GM19452 (cell line): Measurements from ENCODE around the gene ALK.

ENCODE experiments used
- ATAC-seq: cut with Tn5 transposase; IDR thresholded peaks from one replicate; pipeline ENCODE4 v1.9.1; 2021; ENCODE audit not compliant: unreplicated experiment

ALK gene

DNA sequence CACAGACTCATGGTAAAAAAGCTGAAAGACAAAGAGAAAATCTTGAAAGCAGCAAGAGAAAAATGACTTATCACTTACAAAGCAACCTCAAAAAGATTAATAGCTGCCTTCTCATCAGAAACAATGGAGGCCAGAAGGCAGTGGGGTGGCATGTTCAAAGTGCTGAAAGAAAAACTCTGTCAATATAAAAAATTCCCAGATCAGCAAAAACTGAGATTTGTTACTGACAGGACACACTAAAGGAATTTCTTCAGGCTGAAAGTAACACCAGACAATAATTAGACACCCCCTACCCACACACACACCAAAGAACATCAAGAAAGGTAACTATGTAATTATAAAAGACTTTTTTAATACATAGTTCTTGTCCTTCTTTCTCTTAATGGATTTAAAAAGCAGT is 495.0 kb downstream of the ALK start:
- no peak for ATAC-seq

DNA sequence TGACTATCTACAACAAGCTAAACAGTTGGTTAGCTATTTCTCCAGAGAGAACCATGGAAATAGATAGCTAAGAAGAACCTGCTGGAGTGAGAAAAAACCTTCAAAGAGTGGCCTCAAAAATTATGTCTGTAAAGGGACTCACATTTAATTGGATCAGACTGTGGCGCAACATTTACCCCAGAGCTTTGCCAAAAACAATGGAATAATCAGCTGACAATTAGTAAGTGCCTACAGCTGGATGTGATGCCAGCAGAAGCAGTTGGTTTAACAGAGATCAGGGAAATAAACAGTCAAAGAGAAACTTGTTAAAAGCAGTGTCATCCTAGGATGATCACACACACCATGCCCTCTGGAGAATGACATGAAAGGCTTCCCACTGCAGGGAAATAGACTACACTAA is 495.5 kb downstream of the ALK start:
- ATAC-seq, result no peak

DNA sequence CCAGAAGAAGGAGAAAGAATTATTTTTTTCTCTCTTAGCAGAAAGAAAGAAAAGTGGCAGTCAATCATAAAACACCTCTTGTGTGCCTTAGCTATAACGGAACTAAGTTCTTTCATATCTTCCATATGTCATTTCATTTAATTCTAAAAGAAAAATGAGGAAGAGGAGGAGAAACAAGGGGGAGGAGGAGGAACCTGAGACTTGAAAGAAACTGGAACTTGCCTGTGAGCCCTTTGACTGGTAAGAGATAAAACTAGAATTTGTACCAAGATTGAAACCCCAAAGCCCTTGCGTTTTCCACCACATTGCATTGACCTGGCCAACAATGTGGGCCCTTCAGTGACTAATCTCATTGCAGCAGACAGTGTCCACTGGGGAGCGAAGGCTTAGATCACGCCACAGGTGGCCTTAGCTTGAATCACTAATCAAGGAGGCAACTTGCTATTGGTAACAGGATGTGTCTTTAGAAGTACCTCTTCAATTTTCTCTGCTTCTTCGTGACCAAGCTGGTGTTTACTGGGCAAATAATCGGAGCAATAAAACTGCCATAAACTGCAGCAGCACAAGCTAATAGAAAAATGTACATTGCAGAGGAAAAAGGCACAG is 498.2 kb downstream of the ALK start:
- no peak for ATAC-seq

DNA sequence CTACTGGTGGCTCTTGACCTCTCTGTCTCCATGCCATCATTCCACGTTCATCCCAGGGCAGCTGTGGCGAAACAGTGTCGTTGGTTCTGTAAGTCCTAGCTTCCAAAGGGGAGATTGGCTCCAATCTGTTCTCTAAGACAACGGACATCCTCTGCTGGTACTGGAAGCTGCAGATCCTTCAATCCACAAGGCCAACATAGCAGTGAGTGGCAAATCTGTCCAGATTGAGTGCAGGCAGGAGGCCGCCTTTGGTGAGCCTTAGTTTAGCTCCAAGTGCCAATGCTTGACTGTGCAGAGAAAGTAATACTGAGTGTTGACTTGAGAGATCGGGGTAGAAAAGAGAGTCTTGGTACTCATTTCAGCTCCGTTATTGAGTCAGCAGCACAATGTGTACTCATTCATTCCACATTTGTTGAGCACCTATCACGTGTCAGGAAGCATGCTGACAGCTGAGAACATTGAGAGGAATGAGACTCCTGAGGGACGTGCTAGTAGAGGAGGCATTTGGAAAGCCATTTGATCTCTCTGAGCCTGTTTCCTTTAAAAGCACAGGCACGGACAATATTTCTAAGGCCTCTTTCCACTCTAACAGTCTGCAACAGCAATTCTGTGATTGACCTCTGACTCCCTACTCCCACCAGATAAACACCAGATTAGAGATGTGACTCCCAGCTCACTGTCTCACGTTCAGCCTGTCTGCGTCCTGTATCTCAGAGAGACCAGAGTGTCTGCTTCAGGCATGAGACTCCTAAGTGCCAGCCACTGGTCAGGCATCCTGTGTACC is 500.2 kb downstream of the ALK start:
- no peak for ATAC-seq

DNA sequence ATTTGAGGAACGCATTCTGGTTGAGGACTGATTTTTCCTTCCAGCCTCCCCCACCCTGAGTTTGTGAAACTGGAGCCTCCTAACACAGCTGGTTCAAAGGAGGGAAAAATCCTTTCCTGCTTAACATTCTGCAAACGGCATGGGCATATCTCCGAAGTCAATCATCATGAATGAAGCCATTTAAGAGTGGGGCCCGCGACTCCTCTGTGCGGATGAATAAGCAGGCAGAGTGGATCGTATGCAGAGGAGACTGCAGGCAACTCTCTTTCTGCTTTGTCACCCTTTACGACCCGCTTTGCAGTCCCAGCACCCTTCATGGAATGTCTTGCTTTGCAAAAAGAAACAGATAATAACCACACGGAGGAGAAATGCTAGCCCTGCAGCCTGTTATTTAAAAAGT is 500.9 kb downstream of the ALK start:
- no peak for ATAC-seq

DNA sequence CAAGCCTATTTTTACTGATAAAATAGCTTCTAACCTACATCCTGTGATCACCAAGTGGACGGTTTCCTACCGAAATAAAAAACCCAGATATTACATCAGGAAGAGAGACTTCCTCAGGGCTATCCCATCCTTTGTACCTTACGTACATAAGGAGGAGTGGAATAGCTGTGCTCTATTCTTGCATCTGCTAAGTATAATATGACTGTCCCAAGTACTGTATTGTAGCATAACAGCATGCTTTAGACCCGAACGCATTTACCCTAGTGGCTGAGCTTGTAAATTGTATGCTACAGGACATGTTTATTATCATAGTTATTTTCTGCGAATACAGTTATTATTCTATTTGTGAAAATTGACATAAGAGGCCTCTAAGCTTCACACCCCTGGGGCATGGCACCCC is 503.8 kb downstream of the ALK start:
- no peak for ATAC-seq

DNA sequence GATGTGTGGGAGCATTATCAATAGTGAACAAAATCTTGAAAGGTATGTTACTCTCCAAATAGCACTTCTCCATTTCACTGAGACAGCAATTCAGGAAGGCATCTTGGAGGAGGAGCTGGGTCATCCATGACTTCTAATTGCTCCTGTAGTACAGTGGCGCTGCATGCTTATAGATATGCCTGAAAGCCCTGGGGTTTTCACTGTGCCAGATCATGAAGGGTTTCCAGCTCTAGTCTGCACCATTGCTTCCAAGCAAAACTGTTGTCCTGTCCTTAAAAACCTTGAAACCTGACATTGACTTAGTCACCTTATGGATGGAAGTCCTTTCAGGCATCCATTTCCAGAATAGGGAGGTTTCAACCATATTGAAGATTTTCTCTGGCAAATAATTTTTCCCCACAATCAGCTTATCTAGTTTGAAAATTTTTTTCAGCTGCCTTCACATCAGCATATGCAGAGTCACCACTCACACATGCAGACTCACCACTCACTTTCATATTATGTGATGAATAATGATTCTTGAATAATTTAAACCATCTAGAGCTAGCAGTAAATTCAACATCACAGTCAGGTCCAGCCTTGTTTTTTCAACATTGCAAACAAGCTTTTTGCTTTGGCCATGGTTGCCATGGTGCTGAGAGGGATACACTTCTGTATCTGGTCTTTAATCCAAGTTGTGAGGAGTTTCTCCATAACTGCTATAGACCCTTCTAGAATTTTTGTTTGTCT is 509.0 kb downstream of the ALK start:
- ATAC-seq, result no peak

DNA sequence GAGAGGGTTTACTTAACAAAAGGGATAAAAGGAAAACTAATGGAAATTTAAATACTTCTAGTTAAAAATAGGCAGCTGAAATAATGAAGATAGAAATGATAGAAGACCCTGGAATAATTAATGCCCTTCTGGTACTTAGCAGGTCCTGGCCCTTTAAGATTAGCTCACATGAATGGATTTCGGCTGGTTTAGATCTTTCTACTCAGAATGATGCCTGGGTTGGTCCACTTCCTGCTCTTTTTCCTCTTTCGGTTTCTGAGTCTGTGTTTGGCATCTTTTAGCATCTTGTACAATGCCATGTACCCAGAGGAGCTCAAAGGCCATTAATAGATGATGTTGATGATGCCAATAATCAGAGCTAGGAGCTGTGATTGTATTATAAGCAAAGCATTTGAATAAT is 515.7 kb downstream of the ALK start:
- ATAC-seq, result no peak

DNA sequence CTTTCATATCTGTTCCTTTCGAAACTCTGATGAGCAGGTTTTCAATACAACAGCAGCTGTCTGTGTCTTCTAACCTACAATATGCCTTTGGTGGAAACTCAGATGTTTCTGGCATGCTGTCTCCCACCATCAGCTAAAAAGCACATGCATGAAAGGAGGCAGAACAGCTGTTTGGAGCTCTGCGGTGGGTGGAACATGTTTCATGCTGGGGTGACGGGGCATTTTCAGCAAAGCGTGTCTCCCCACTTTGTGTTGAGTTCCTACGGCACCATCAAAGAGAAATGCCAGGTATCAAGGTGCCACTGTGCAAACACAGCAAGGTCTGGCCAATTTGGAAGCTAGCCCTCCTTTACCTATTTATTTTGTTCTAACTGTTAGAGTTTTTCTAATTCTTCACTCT is 516.1 kb downstream of the ALK start:
- no peak for ATAC-seq

DNA sequence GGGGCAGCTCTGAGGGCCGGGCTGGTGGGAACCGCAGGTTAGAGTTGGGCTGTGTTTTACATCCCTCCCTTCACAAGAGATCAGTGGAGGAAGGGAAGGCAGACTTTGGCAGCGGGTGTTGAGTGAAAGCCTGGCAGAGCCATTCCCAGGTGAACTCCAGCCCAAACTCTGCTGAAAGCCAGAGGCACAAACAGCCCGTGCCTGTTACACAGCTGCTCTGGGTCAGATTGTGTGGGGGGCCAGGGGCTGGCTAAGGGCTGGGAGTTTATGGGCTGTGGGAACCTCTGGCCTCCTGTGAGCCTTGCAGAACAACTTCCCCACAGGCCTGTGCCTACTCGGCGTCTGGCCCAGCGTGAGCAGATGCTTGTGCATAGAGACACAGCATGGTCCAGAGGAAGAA is 519.4 kb downstream of the ALK start:
- no peak for ATAC-seq

DNA sequence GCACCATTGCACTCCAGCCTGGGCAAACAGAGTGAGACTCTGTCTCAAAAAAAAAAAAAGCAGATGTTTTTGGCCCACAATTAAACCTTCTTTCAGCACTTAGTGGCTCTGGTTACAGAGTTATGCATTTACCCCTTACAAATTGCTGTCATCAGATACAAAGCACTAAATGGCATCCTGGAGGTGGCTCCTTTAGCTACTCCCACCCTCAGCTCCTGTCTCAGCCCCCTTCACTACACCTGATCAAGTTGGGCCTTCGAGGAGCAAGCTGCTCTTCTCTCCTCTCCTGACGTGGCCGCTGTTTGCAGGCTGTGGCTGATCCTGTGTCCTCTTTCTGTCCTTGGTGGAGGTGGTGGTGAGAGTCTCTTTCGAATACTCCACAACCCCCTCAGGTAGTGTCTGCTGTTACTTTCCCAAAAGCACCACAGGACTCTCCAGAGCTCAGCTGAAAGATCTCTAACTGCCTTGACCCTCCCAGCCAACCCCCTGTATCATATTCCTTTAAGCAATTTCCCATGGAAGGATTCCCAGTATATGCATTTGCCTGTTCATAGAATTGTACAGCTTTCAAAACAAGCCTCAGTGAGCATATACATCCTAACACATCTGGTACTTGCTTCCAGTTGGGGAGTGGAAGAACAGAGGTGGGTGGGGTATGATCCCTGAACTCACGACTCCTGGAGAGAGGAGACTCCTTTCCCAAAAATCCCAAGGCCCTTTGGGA is 520.3 kb downstream of the ALK start:
- ATAC-seq, result no peak

DNA sequence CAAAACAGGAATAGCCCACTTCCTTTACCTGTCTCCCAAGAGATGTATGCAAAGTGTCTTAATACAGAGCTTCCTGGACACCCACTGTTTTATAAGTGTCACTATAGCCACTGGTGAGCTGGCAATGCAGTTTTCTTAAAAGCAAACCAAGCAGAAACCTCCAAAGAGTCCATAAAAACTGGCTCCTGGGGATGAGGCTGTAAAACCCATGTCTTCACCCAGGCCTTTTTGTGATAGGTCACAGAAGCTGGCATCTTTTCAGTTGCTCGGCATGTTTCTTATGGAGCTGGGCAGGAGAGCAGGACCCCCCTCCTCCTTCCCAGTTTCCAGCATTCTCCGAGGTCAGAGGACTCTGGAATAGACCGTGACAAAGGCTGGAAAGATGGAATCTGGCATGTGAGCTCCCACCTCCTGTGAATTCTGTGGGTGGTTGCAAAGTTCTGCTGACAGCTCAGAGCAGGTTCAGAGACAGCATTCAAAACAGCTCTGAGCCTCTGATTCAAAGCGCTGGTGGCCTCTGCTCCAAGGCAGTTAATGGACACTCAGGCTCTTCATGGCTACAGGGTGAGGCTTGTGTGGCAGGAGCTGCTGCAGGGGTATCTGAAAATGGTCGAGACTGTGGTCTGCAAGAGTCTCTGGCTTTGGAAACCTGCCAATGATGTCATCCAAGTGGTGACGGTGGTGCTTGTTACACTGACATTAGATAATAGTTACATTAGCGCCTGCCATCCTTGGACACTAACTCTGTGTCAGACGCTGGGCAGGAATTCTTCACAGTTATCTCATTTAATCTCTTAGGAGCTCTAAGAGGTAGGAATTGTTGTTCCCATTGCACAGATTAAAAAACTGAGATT is 522.8 kb downstream of the ALK start:
- no peak for ATAC-seq

DNA sequence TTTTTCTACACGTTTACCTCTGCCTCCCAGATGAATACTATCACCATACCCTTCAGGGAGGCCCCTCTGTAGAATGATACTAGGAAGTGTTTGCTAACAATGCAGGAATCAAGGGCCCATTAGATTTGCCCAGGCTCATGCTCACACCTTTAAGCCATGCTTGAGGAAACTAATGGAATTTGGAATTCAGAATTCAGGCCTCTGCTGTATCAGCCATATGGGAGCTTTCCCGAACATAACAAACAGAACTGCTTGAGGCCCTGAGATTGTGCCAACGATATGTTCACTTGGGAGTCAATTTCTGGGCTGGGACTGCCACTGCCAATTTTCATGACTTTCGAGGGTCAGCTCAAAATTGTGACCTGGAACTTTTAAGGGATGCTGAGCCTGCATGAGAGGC is 523.7 kb downstream of the ALK start:
- ATAC-seq, result no peak

DNA sequence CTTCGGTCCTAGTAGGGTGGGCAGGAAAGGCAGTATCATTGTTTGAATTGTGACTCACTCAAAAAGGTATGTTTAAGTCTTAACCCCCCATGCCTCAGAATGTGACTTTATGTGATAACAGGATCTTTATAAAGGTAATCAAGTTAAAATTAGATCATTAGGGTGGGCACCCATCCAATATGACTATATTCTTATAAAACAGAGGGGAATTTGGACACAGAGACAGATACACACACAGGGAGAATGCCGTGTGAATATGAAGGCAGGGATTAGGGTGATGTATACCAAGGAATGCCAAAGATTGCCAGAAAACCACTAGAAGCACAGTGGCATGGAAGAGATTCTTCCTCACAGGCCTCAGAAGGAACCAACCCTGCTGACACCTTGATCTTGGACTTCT is 524.3 kb downstream of the ALK start:
- ATAC-seq, result no peak

DNA sequence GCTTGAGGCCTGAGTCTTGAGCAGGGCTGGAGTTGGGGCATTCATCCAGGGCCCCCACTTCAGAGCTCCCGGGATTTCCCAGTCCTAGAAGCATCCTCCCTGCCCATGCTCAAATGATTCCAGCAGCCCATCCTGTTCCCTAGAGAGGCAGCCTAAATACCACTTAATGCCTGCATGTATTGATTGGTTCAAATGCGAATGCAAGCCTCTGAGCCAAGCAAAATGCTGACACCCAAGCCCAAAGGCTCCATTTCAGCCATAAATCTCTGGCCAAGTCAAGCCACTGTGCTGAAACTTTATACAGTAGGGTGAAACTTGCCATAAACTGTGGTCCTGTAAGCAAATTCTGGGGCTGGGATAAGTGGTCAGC is 526.4 kb downstream of the ALK start:
- ATAC-seq, result no peak

DNA sequence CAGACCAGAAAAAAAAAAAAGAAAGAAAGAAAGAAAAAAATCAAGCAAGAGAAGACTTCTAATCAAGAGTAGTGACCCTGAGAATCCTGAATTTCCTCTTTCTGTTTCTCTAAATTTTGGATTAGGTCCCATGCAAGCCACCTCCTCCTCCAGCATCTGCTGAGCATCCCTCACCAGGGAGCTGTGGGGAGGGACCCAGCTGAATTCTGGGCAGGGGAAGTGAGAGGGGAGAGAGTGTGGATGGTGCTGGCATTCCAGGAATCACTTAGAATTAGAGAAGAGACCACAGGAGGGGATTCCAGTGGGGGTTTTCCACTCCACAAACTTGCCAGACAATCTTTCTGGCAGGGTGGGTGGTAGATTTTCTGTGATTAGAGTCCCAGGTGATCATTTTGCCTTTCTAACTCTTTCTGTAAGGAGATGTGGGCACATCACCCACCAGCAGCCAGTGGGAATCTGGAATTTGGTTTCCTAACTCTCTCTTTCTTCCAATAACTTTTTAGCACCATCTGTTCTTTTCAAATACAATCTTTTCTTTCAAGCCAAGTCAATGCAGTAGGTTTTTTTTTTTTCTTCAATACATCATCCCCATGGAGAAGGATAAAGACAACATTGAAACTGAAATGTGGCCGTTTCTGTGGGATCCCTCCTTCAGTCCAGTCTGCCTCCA is 526.9 kb downstream of the ALK start:
- no peak for ATAC-seq

DNA sequence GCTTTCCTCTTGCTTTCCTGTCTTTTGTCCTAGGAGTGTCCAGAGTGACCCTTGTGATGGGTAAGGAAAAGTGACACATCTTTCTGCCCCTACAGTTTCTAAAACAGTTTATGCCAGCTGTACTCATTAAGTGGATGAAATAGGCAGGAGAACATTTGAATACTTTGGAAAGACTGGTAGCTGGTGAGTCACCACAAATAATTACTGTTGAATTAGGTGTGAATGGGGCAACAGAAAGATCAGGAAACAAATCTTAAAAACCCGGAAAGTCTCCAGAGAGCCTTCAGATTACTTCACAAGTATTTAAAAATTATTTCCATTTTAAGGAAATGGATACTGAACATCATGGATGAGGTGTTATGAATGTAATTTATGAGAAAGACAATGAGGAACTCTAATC is 527.7 kb downstream of the ALK start:
- no peak for ATAC-seq

DNA sequence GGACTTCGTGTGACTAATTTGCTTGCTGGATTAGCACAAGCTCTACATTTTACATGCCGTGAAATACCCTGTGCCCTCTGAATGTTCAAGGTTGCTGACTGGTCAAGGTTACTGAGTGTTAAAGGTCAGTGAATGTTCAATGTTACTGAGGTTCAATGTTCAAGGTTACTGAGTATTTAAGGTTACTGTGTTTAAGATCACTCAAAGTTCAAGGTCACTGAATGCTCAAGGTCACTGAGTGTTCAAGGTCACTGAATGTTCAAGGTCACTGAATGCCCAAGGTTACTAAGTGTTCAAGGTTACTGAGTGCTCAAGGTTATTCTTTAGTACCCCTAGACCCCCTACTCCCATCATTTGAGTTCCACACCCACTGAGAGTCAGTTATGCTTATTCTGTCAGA is 528.6 kb downstream of the ALK start:
- ATAC-seq, result no peak

DNA sequence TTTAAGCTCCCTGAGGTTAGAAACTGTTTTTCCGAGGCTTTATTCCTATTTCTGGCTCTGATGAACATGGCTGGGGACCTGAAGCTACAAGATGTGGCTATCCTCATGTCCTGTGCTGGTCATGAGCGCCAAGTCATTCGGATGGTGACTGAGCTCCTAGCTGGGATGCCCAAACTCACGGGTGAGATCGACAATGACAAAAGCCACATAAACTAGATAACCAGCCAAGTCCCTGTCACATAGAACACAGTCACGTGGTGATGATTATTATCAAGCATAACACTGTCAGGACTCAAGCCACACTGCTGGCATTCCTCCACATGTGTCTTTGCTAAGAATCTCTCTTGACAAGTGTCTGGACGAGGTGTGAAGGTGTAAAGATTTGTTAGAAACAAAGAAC is 531.2 kb downstream of the ALK start:
- no peak for ATAC-seq

DNA sequence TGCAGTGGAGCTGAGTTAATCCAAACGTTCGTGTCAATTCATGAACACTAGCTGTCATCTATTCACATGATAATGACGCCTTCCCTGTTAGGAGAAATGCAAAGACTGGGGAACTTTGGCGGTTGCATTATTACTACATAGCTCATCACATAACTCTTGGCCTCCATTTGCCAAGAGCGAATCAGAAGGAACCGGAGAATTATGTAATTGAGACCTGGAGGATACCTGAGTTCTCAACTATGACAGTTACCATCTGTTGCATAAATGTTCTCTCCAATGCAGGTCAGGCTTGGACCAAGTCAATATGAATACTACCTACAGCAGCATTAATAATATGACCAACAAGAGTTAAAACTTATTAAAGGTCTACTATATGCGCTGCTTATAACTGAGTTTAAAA is 531.7 kb downstream of the ALK start:
- no peak for ATAC-seq
